ENCODE data around the gene TAF1A. TPM values are rescaled to one million over a fixed set of nuclear protein-coding genes. Genes with fewer than 3 reads are reported as not detected.

Gene TAF1A
- total and polyA plus RNA-seq, 10 donors = 4.0 to 14.9 (median 10.8) TPM

DNA sequence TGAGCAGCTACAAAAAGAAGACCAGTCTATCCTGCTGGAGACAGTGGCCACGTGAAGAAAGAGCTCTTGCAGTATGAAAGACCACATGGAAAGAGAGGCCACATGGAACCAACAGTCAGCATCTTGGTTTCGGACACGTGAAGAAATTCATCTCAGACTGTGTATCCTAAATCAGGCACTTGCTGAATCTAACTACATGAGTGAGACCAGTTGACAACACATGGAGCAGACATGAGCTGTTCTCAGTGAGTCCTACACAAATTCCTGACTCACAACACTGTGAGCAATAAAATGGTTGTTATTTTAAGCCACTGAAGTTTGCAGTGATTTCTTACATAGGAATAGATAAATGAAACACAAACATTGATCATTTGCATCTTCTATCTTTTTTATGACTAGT is 2.4 kb upstream of the TAF1A start:
- Histone ChIP-seq H3K4me3 (no peak overlapping the region), H3K27ac (no peak overlapping the region), H3K9me3 (no peaks in the 10 kb centered on the region), H3K4me1 (peaks cover 17 to 34% (median 30%) of the 10 kb centered on the region in 6 donors), H3K36me3 (peaks cover 0 to 9% (median 0%) of the 10 kb centered on the region in 6 donors), H3K27me3 (replicated peaks in 1 of 7) (no peaks in the 10 kb centered on the region)
- no peak for DNase-seq
- no peak for TF ChIP-seq CTCF (IDR thresholded peaks at IDR 0.05 in 8 of 11, conservative IDR thresholded peaks at IDR 0.05 in 3 of 11)
- TF ChIP-seq POLR2AphosphoS5 (IDR thresholded peaks at IDR 0.05) = no peak
- 81 to 91% (median 88%) methylated on average over 3 of the region's 3 CpGs for WGBS, 5 donors
- intact Hi-C loops (cut with DNase I; ENCODE audit: low total_unique reads) = no loop called here

GRCh38 chr1:222588135-222588534 is 1.6 kb downstream of the TAF1A start:
- no peak for DNase-seq
- 66 to 73% (median 69%) methylated on average over 1 of the region's 1 CpG for WGBS, 5 donors
- intact Hi-C loops (cut with DNase I; ENCODE audit: low total_unique reads) = loop anchor here (10.0 kb wide), 1 partner anchor 47 kb away; no protein-coding TSS in a partner anchor
- H3K27ac ChIP-seq = no peak overlapping the region
- peaks cover 17 to 75% (median 62%) of the 10 kb centered on the region in 6 donors for H3K4me1 ChIP-seq
- peaks cover 0 to 33% (median 6%) of the 10 kb centered on the region in 6 donors for H3K36me3 ChIP-seq
- TF ChIP-seq CTCF (IDR thresholded peaks at IDR 0.05 in 8 of 11, conservative IDR thresholded peaks at IDR 0.05 in 3 of 11) (no peak), POLR2A (IDR thresholded peaks at IDR 0.05) (no peak), POLR2AphosphoS5 (IDR thresholded peaks at IDR 0.05) (no peak)
- no peak overlapping the region for H3K4me3 ChIP-seq
- H3K9me3 ChIP-seq = no peaks in the 10 kb centered on the region
- H3K27me3 ChIP-seq (replicated peaks in 1 of 7) = no peaks in the 10 kb centered on the region

DNA sequence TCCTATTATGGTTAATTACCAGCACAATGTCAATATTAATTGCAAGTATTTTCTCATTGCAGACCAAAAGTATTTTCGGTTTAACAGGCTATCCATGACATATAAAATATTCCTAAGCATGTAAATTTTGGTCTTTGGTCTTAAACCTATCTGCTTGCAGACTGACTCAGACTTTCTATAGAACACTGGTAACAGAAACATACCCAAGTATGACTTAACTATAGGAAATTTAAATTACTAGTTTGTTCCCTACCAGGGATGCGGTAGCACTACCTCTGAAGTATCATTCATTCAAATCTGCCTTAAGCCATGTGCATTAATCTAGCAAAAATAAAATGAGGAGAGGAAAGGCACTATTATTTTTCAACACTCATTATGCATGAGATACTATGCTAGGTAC is 2.9 kb downstream of the TAF1A start:
- no peaks in the 10 kb centered on the region for H3K27me3 ChIP-seq (replicated peaks in 1 of 7)
- WGBS, 5 donors = 90 to 94% (median 92%) methylated on average over 2 of the region's 2 CpGs
- no peak overlapping the region for H3K27ac ChIP-seq
- intact Hi-C loops (cut with DNase I; ENCODE audit: low total_unique reads) = loop anchor here (10.0 kb wide), 1 partner anchor 48 kb away; no protein-coding TSS in a partner anchor
- peaks cover 0 to 46% (median 12%) of the 10 kb centered on the region in 6 donors for H3K36me3 ChIP-seq
- H3K4me3 ChIP-seq = no peak overlapping the region
- peaks cover 27 to 88% (median 74%) of the 10 kb centered on the region in 6 donors for H3K4me1 ChIP-seq
- no peak for DNase-seq
- H3K9me3 ChIP-seq = no peaks in the 10 kb centered on the region
- TF ChIP-seq POLR2A (IDR thresholded peaks at IDR 0.05) (no peak), CTCF (IDR thresholded peaks at IDR 0.05 in 8 of 11, conservative IDR thresholded peaks at IDR 0.05 in 3 of 11) (no peak), POLR2AphosphoS5 (IDR thresholded peaks at IDR 0.05) (no peak)

- Histone ChIP-seq H3K27ac (peak overlapping the region in 6 of 8 donors; percentile 1 to 73 (median 54)), H3K36me3 (peaks cover 0 to 77% (median 15%) of the 10 kb centered on the region in 6 donors), H3K27me3 (replicated peaks in 1 of 7) (no peaks in the 10 kb centered on the region), H3K4me1 (peaks cover 10 to 68% (median 55%) of the 10 kb centered on the region in 6 donors), H3K9me3 (no peaks in the 10 kb centered on the region), H3K4me3 (peak overlapping the region in 2 of 8 donors; percentile 0 to 42)
- 32 to 56% (median 47%) methylated on average over 5 of the region's 5 CpGs for WGBS, 5 donors
- DNase-seq = no peak
- TF ChIP-seq POLR2AphosphoS5 (IDR thresholded peaks at IDR 0.05) (peak in 1 of 3 donors; percentile 44), CTCF (IDR thresholded peaks at IDR 0.05 in 8 of 11, conservative IDR thresholded peaks at IDR 0.05 in 3 of 11) (no peak), POLR2A (IDR thresholded peaks at IDR 0.05) (no peak)
- intact Hi-C loops (cut with DNase I; ENCODE audit: low total_unique reads) = loop anchor here (10.0 kb wide), 1 partner anchor 52 kb away; no protein-coding TSS in a partner anchor
These were observed 6.7 kb downstream of the TAF1A start for GRCh38 chr1:222583079-222583478.
